CD4-positive, alpha-beta memory T cell (primary cell): ENCODE results near the gene WFDC9. TPM values are rescaled to one million over a fixed set of nuclear protein-coding genes. Genes with fewer than 3 reads are reported as not detected.
"Not testable (repeated sequence)": the region's sequence is repeated elsewhere in the genome, so short reads cannot be mapped to it uniquely, and the experiment has no call there.

Source experiments
- CTCF ChIA-PET: fragments of 350-600 bp; sonication (Branson Sonifier 250); formaldehyde crosslinking; loops from one replicate; lab custom pipeline; 2021; ENCODE audit warnings: inconsistent platforms; ENCODE audit not compliant: partially characterized antibody; lab: Charles Lee
- POLR2A ChIA-PET: fragments of 350-600 bp; sonication (Branson Sonifier 250); formaldehyde crosslinking; loops from one replicate; lab custom pipeline; 2021; ENCODE audit not compliant: partially characterized antibody; lab: Charles Lee
- DNase-seq, 5 donors: peaks; one replicate each; pipeline versions ENCODE4 v3.0.0 to v3.0.0-alpha.2; 2020 to 2022; ENCODE audit warnings: mixed read lengths in 1 of 5
- H3K27ac ChIP-seq: one replicate; pipeline ENCODE4 v1.7.0; 2013; ENCODE audit warnings: low read depth, low read length
- H3K27me3 ChIP-seq: 2 replicates; pipeline ENCODE4 v1.7.0; 2013; ENCODE audit warnings: mild to moderate bottlenecking, low read length, moderate library complexity; ENCODE audit not compliant: insufficient read depth
- H3K36me3 ChIP-seq: 2 replicates; pipeline ENCODE4 v1.7.0; 2013; ENCODE audit warnings: mild to moderate bottlenecking, low read length, moderate library complexity; ENCODE audit not compliant: insufficient read depth
- H3K4me1 ChIP-seq: 2 replicates; pipeline ENCODE4 v1.7.0; 2013; ENCODE audit warnings: mild to moderate bottlenecking, low read length, moderate library complexity; ENCODE audit not compliant: insufficient read depth
- H3K4me3 ChIP-seq, 2 donors: one replicate each; pipeline ENCODE4 v1.7.0; 2013; ENCODE audit warnings: low read length in 2 of 2, mild to moderate bottlenecking in 1 of 2
- H3K9me3 ChIP-seq, 2 donors: one replicate each; pipeline ENCODE4 v1.7.0; 2013; ENCODE audit warnings: low read length in 2 of 2, control low read depth in 1 of 2; ENCODE audit not compliant: control insufficient read depth in 1 of 2
- H3K27ac Mint-ChIP-seq, 7 donors: one replicate each; pipeline ENCODE4 v1.8.0; 2020 to 2021; ENCODE audit warnings: mixed read lengths in 7 of 7, mild to moderate bottlenecking in 6 of 7, inconsistent platforms in 3 of 7, moderate library complexity in 3 of 7
- H3K27me3 Mint-ChIP-seq, 2 donors: one replicate each; pipeline ENCODE4 v1.8.0; 2020 to 2021; ENCODE audit warnings: mixed read lengths in 2 of 2
- H3K36me3 Mint-ChIP-seq, 2 donors: one replicate each; pipeline ENCODE4 v1.8.0; 2020 to 2021; ENCODE audit warnings: mixed read lengths in 2 of 2, inconsistent platforms in 1 of 2, mild to moderate bottlenecking in 1 of 2
- H3K4me1 Mint-ChIP-seq, 4 donors: one replicate each; pipeline ENCODE4 v1.8.0; 2020 to 2021; ENCODE audit warnings: mixed read lengths in 4 of 4, mild to moderate bottlenecking in 1 of 4
- H3K4me3 Mint-ChIP-seq, 8 donors: one replicate each; pipeline ENCODE4 v1.8.0; 2020 to 2021; ENCODE audit warnings: mixed read lengths in 8 of 8, mild to moderate bottlenecking in 7 of 8, moderate library complexity in 6 of 8, inconsistent platforms in 3 of 8
- H3K9me3 Mint-ChIP-seq, 8 donors: one replicate each; pipeline ENCODE4 v1.8.0; 2020 to 2021; ENCODE audit warnings: mixed read lengths in 8 of 8, mild to moderate bottlenecking in 5 of 8, inconsistent platforms in 3 of 8, moderate library complexity in 1 of 8
- intact Hi-C: fragments of 100-400 bp; cut with micrococcal nuclease; formaldehyde crosslinking; loops from one replicate; pipeline ENCODE4 v1.15.1; 2023
- polyA plus RNA-seq, 2 donors: library from polyadenylated mRNA; unstranded; fragments of 300-500 nt; fragmentation: Illumina TruSeq; gene quantifications; one replicate each; pipeline ENCODE4 v1.2.3, GENCODE V29; 2021
- total RNA-seq, 2 experiments: library from RNA; stranded (reverse); gene quantifications; one replicate each; pipeline ENCODE4 v1.2.3, GENCODE V29; 2021

Gene WFDC9
- total and polyA plus RNA-seq, 4 experiments from 2014 or later, result not detected

GRCh38 chr20:45647441-45648050 lies 16.5 kb upstream of the WFDC9 start:
- H3K36me3 ChIP-seq, result no peaks in the 10 kb centered on the region
- intact Hi-C loops, result no loop called here
- H3K36me3 Mint-ChIP-seq, result no peaks in the 10 kb centered on the region
- H3K9me3 ChIP-seq, result no peaks in the 10 kb centered on the region
- no peaks in the 10 kb centered on the region for H3K27me3 ChIP-seq
- H3K9me3 Mint-ChIP-seq, result peaks cover 0 to 11% (median 0%) of the 10 kb centered on the region in 8 donors
- peaks cover 1 to 13% of the 10 kb centered on the region in 2 donors for H3K27me3 Mint-ChIP-seq
- no peak for DNase-seq
- no peaks in the 10 kb centered on the region for H3K4me1 Mint-ChIP-seq
- ChIA-PET CTCF (interaction anchor here (1.2 kb wide), 1 partner anchor 18 kb away, joined by 3 read pairs; the partner anchor contains the start of gene WFDC10A), POLR2A (no interaction called here)
- H3K4me1 ChIP-seq, result no peaks in the 10 kb centered on the region
- no peak overlapping the region for H3K4me3 Mint-ChIP-seq
- no peak overlapping the region for H3K27ac ChIP-seq
- no peak overlapping the region for H3K4me3 ChIP-seq
- no peak overlapping the region for H3K27ac Mint-ChIP-seq

DNA sequence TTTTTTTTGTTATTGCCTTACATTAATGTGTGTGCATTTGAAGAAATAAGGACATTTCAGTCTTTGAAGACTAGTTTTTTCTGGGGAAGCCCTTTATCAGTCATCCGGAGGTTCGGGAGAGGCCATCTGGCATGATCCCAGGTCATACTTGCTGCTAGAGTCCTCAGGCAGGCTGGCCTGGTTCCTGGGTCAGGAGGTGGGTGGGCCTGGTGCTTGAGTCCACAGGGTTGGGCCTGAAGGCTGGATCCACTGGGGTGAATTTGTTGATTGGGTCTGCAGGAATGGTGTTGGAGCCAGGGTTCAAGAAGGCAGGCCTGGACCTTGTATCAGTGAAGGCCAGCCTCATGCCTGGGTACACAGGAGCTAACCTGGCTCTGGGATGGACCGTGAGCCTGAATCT lies 15.8 kb upstream of the WFDC9 start:
- no peak overlapping the region for H3K27ac Mint-ChIP-seq
- H3K36me3 Mint-ChIP-seq, result no peaks in the 10 kb centered on the region
- Histone ChIP-seq H3K4me1 (no peaks in the 10 kb centered on the region), H3K36me3 (no peaks in the 10 kb centered on the region), H3K4me3 (no peak overlapping the region), H3K27me3 (no peaks in the 10 kb centered on the region), H3K27ac (no peak overlapping the region), H3K9me3 (no peaks in the 10 kb centered on the region)
- POLR2A ChIA-PET, result no interaction called here
- H3K4me3 Mint-ChIP-seq, result no peak overlapping the region
- no peak for DNase-seq
- peaks cover 1 to 12% of the 10 kb centered on the region in 2 donors for H3K27me3 Mint-ChIP-seq
- no peaks in the 10 kb centered on the region for H3K4me1 Mint-ChIP-seq
- intact Hi-C loops, result no loop called here
- H3K9me3 Mint-ChIP-seq, result peaks cover 0 to 10% (median 0%) of the 10 kb centered on the region in 8 donors
- CTCF ChIA-PET, result no interaction called here

- H3K27me3 Mint-ChIP-seq, H3K27ac Mint-ChIP-seq: not testable (repeated sequence)
Measured at GRCh38 chr20:45645869-45646268, 14.8 kb upstream of the WFDC9 start.

DNA sequence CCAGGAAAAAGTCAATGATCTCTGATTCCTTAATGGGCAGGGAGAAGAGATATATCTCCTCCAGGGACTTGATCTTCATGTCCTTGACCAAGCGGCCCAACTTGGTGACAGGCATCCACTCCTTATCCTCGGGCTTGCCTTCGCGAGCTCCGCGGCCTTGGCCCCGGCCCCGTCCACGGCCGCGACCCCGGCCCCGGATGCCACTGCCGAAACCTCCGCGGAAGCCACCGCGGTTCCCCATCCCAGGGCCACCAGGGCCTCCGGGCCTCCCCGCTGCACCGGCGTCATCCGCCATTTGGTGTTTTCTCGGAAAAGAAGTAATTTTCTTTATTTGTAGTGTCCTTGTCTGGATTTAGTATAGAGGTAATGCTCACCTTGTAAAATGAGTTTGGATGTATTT lies 10.0 kb upstream of the WFDC9 start:
- H3K4me3 Mint-ChIP-seq, H3K27me3 ChIP-seq, H3K36me3 ChIP-seq, H3K4me1 Mint-ChIP-seq, H3K4me3 ChIP-seq, intact Hi-C loops, H3K4me1 ChIP-seq, H3K36me3 Mint-ChIP-seq, H3K9me3 Mint-ChIP-seq, H3K27ac Mint-ChIP-seq, DNase-seq, H3K9me3 ChIP-seq, H3K27ac ChIP-seq, POLR2A ChIA-PET, CTCF ChIA-PET: not testable (repeated sequence)
- H3K27me3 Mint-ChIP-seq, result peaks cover 4 to 11% of the 10 kb centered on the region in 2 donors

More at GRCh38 chr20:45645869-45646268, 14.8 kb upstream of the WFDC9 start:
- H3K4me1 ChIP-seq, H3K27ac ChIP-seq, H3K36me3 ChIP-seq, H3K9me3 Mint-ChIP-seq, H3K27me3 ChIP-seq, POLR2A ChIA-PET, H3K4me3 ChIP-seq, H3K9me3 ChIP-seq, H3K4me1 Mint-ChIP-seq, H3K4me3 Mint-ChIP-seq, intact Hi-C loops, H3K36me3 Mint-ChIP-seq, CTCF ChIA-PET, DNase-seq: not testable (repeated sequence)

DNA sequence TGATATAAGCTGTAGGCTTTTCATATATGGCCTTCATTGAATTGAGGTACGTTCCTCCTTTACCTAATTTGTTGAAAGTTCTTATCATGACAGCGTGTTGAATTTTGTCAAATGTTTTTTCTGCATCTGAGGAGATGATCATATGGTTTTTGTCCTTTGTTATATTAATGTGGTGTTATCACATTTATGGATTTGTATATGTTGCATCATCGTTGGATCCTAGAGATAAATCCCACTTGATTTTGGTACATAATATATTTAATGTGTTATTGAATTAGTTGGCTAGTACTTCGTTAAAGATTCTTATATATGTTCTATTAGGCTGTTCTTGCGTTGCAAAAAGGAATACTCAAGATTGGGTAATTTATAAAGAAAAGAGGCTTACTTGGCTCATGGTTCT lies 8.6 kb upstream of the WFDC9 start:
- no peaks in the 10 kb centered on the region for H3K9me3 ChIP-seq
- peaks cover 0 to 3% (median 0%) of the 10 kb centered on the region in 8 donors for H3K9me3 Mint-ChIP-seq
- no peak overlapping the region for H3K27ac ChIP-seq
- H3K4me3 ChIP-seq, result no peak overlapping the region
- no peak for DNase-seq
- CTCF ChIA-PET, result no interaction called here
- peaks cover 4 to 11% of the 10 kb centered on the region in 2 donors for H3K27me3 Mint-ChIP-seq
- H3K27me3 ChIP-seq, result no peaks in the 10 kb centered on the region
- POLR2A ChIA-PET, result no interaction called here
- H3K27ac Mint-ChIP-seq, result no peak overlapping the region
- intact Hi-C loops, result no loop called here
- H3K4me3 Mint-ChIP-seq, result no peak overlapping the region
- no peaks in the 10 kb centered on the region for H3K36me3 Mint-ChIP-seq
- H3K4me1 ChIP-seq, result no peaks in the 10 kb centered on the region
- no peaks in the 10 kb centered on the region for H3K36me3 ChIP-seq
- H3K4me1 Mint-ChIP-seq, result no peaks in the 10 kb centered on the region

DNA sequence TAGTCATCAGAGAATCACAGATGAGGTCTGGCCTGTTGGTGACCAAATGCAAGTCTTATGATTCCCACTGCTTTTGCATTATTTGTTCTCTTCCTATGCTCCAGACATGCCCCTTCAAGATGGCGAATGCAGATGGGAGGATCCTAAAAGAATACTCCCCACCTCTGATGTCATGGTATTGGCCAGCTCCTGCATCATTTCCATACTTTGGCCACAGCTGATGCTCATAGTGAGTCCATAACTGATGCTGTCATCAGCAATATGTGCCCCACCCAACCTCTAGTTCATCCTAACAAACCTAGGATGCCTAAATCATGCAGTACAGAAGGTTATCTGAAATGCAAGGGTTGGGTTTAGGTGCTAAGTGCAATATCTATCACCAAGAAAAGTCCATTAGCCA lies 5.4 kb upstream of the WFDC9 start:
- H3K4me1 ChIP-seq, result no peaks in the 10 kb centered on the region
- no peak overlapping the region for H3K4me3 ChIP-seq
- H3K27ac Mint-ChIP-seq, result no peak overlapping the region
- no peak overlapping the region for H3K4me3 Mint-ChIP-seq
- H3K36me3 ChIP-seq, result no peaks in the 10 kb centered on the region
- intact Hi-C loops, result no loop called here
- peaks cover 0 to 3% (median 0%) of the 10 kb centered on the region in 8 donors for H3K9me3 Mint-ChIP-seq
- H3K4me1 Mint-ChIP-seq, result no peaks in the 10 kb centered on the region
- H3K36me3 Mint-ChIP-seq, result no peaks in the 10 kb centered on the region
- no peaks in the 10 kb centered on the region for H3K9me3 ChIP-seq
- no peak overlapping the region for H3K27ac ChIP-seq
- CTCF ChIA-PET, result no interaction called here
- H3K27me3 ChIP-seq, result no peaks in the 10 kb centered on the region
- peaks cover 6 to 16% of the 10 kb centered on the region in 2 donors for H3K27me3 Mint-ChIP-seq
- no peak for DNase-seq
- POLR2A ChIA-PET, result no interaction called here

GRCh38 chr20:45630371-45630770 lies 713 bp downstream of the WFDC9 start:
- Mint-ChIP-seq H3K9me3 (peaks cover 0 to 4% (median 0%) of the 10 kb centered on the region in 8 donors), H3K27me3 (peaks cover 15 to 34% of the 10 kb centered on the region in 2 donors), H3K4me1 (peaks cover 0 to 3% (median 2%) of the 10 kb centered on the region in 4 donors), H3K4me3 (no peak overlapping the region), H3K36me3 (no peaks in the 10 kb centered on the region), H3K27ac (no peak overlapping the region)
- H3K9me3 ChIP-seq, result no peaks in the 10 kb centered on the region
- POLR2A ChIA-PET, result no interaction called here
- intact Hi-C loops, result no loop called here
- H3K27ac ChIP-seq, result no peak overlapping the region
- H3K4me3 ChIP-seq, result no peak overlapping the region
- H3K36me3 ChIP-seq, result no peaks in the 10 kb centered on the region
- CTCF ChIA-PET, result interaction anchor here (2.1 kb wide), 1 partner anchor 141 kb away, joined by 5 read pairs; no protein-coding TSS in a partner anchor
- DNase-seq, result no peak
- H3K27me3 ChIP-seq, result no peaks in the 10 kb centered on the region
- H3K4me1 ChIP-seq, result no peaks in the 10 kb centered on the region
